OCI-LY7 (cell line): ENCODE measurements around the gene ZNF423. TPM values are rescaled to one million over a fixed set of nuclear protein-coding genes. Genes with fewer than 3 reads are reported as not detected.

ENCODE experiments used
- BruUV-seq: library from RNA; stranded (reverse); fragments of 400-500 nt; replicated peaks from 2 replicates; lab custom pipeline; 2021; lab: Mats Ljungman, UMichigan
- CTCF ChIA-PET: fragments of 300-600 bp; sonication (Branson Sonifier 250); formaldehyde crosslinking; loops from one replicate; lab custom pipeline; 2022; ENCODE audit warnings: antibody characterized with exemption; ENCODE audit not compliant: unreplicated experiment; lab: Charles Lee
- POLR2A ChIA-PET: fragments of 300-600 bp; sonication (Branson Sonifier 250); formaldehyde crosslinking; loops from one replicate; lab custom pipeline; 2022; ENCODE audit warnings: antibody characterized with exemption; lab: Charles Lee
- DNase-seq: peaks from one replicate; pipeline ENCODE4 v3.0.0-alpha.2; 2015; ENCODE audit warnings: low spot score
- H2AFZ ChIP-seq: fragments of 200-600 bp; sonication (generic), shearing (Covaris generic); 2 replicates; pipeline ENCODE4 v1.6.1; 2014; ENCODE audit warnings: mild to moderate bottlenecking, antibody characterized with exemption, low read length, moderate library complexity
- H3K27ac ChIP-seq: fragments of 200-600 bp; sonication (generic); 2 replicates; pipeline ENCODE4 v1.5.1; 2014; ENCODE audit warnings: mixed run types, low read depth, mild to moderate bottlenecking, moderate library complexity, low read length, inconsistent platforms; ENCODE audit not compliant: poor library complexity, severe bottlenecking
- H3K36me3 ChIP-seq: fragments of 200-600 bp; sonication (generic); 2 replicates; pipeline ENCODE4 v1.6.1; 2014; ENCODE audit warnings: mild to moderate bottlenecking, antibody characterized with exemption, low read length, moderate library complexity, mixed read lengths; ENCODE audit not compliant: insufficient read depth
- H3K4me1 ChIP-seq: fragments of 200-600 bp; sonication (generic); 2 replicates; pipeline ENCODE4 v1.5.1; 2014; ENCODE audit warnings: mild to moderate bottlenecking, low read length; ENCODE audit not compliant: insufficient read depth, poor library complexity, severe bottlenecking
- H3K4me2 ChIP-seq: fragments of 200-600 bp; sonication (generic); 2 replicates; pipeline ENCODE4 v1.6.1; 2014; ENCODE audit warnings: mild to moderate bottlenecking, low read length
- H3K4me3 ChIP-seq: fragments of 200-600 bp; sonication (generic); 2 replicates; pipeline ENCODE4 v1.5.1; 2014; ENCODE audit warnings: mild to moderate bottlenecking, low read depth, low read length; ENCODE audit not compliant: poor library complexity, severe bottlenecking
- H3K79me2 ChIP-seq: fragments of 200-600 bp; sonication (generic); 2 replicates; pipeline ENCODE4 v1.6.1; 2016; ENCODE audit warnings: low read depth, mild to moderate bottlenecking, low read length, moderate library complexity, mixed read lengths; ENCODE audit not compliant: insufficient read depth
- H3K9me2 ChIP-seq: fragments of 200-600 bp; sonication (generic); 2 replicates; pipeline ENCODE4 v1.6.1; 2016; ENCODE audit warnings: mild to moderate bottlenecking, low read length, mixed read lengths; ENCODE audit not compliant: insufficient read depth
- H3K9me3 ChIP-seq: fragments of 200-600 bp; sonication (generic); 2 replicates; pipeline ENCODE4 v1.6.1; 2014; ENCODE audit warnings: mild to moderate bottlenecking, mixed run types, low read length, mixed read lengths
- H4K20me1 ChIP-seq: fragments of 200-600 bp; sonication (generic); 2 replicates; pipeline ENCODE4 v1.6.1; 2014; ENCODE audit warnings: mild to moderate bottlenecking, antibody characterized with exemption, low read length, moderate library complexity, mixed read lengths; ENCODE audit not compliant: insufficient read depth
- EZH2phosphoT487 ChIP-seq: fragments of 200-600 bp; sonication (generic); IDR thresholded peaks from 2 replicates; pipeline ENCODE4 v1.6.1; 2018; ENCODE audit warnings: low read depth, borderline replicate concordance, mild to moderate bottlenecking, mixed run types, antibody characterized with exemption, low read length, moderate library complexity, mixed read lengths
- intact Hi-C: fragments of 100-400 bp; cut with micrococcal nuclease; formaldehyde crosslinking; loops from one replicate; pipeline ENCODE4 v1.10.0; 2022; ENCODE audit not compliant: unreplicated experiment
- total RNA-seq, 2 experiments: library from RNA; depleted of rRNA in 1 of 2; stranded (reverse); fragments of >200 nt in 1 of 2; shearing (Covaris generic) in 1 of 2; gene quantifications; 2 replicates each; pipeline ENCODE4 v1.2.3, GENCODE V29; 2014 to 2022
- TF ChIP-seq, protein P1 (sequence below): fragments of 200-600 bp; sonication (generic); conservative IDR thresholded peaks from 2 replicates; pipeline ENCODE4 v1.5.1; 2014; ENCODE audit warnings: mild to moderate bottlenecking, antibody characterized with exemption, low read length, moderate library complexity, mixed read lengths

ZNF423 gene
- total RNA-seq, 2 experiments from 2014 or later, result 0.09 to 0.13 TPM

DNA sequence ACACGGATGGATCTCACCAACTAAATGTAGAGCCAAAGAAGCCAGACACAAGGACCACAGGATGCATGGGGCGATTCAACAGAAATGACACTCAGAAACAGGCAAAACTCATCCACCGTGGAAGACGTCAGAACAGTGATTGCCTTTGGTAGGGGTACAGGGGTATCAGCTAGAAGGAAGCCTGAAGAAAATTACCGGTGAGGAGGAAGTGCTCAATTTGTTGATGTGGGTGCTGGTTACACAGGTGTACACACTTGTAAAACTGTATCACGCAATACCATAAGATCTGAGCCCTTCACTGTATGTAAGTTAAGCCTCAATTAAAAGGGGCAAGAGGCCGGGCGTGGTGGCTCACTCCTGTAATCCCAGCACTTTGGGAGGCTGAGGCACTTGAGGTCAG, 256.2 kb downstream of the ZNF423 start:
- Histone ChIP-seq H3K79me2 (no peaks in the 10 kb centered on the region), H3K4me3 (no peak overlapping the region), H3K36me3 (no peaks in the 10 kb centered on the region), H3K9me2 (no peaks in the 10 kb centered on the region), H3K9me3 (no peaks in the 10 kb centered on the region), H3K4me1 (peaks cover 5% of the 10 kb centered on the region), H4K20me1 (no peaks in the 10 kb centered on the region), H3K4me2 (no peak overlapping the region), H2AFZ (no peak overlapping the region), H3K27ac (no peak overlapping the region)
- no peak for TF ChIP-seq EZH2phosphoT487
- TF ChIP-seq, protein P1, sequence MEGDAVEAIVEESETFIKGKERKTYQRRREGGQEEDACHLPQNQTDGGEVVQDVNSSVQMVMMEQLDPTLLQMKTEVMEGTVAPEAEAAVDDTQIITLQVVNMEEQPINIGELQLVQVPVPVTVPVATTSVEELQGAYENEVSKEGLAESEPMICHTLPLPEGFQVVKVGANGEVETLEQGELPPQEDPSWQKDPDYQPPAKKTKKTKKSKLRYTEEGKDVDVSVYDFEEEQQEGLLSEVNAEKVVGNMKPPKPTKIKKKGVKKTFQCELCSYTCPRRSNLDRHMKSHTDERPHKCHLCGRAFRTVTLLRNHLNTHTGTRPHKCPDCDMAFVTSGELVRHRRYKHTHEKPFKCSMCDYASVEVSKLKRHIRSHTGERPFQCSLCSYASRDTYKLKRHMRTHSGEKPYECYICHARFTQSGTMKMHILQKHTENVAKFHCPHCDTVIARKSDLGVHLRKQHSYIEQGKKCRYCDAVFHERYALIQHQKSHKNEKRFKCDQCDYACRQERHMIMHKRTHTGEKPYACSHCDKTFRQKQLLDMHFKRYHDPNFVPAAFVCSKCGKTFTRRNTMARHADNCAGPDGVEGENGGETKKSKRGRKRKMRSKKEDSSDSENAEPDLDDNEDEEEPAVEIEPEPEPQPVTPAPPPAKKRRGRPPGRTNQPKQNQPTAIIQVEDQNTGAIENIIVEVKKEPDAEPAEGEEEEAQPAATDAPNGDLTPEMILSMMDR, result no peak
- no peak for DNase-seq
- CTCF ChIA-PET, result no interaction called here
- no TSS peak for BruUV-seq
- intact Hi-C loops, result loop anchor here (10.0 kb wide), 1 partner anchor 105 kb away; no protein-coding TSS in a partner anchor
- POLR2A ChIA-PET, result no interaction called here

DNA sequence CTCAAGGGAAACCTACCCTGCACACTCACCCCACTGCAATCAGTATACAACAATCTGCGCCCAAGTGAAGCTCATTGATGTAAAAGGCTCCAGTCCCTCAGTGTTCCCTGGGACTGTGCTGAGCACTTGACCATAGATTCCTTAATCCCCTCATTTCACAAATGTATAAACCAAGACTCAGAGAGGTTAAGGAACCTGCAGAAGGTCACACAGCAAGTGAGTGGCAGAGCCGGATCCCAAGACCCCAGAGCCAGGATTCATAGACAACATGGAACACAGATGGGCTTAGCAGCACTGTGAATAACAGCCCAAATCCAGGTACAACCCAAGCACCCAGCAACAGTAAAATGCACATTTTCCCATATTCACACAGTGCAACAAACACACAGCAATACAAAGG, 256.6 kb downstream of the ZNF423 start:
- no TSS peak for BruUV-seq
- Histone ChIP-seq H3K4me3 (no peak overlapping the region), H3K4me2 (no peak overlapping the region), H3K4me1 (peaks cover 5% of the 10 kb centered on the region), H4K20me1 (no peaks in the 10 kb centered on the region), H3K9me2 (no peaks in the 10 kb centered on the region), H3K9me3 (no peaks in the 10 kb centered on the region), H3K27ac (no peak overlapping the region), H2AFZ (no peak overlapping the region), H3K36me3 (no peaks in the 10 kb centered on the region), H3K79me2 (no peaks in the 10 kb centered on the region)
- CTCF ChIA-PET, result no interaction called here
- POLR2A ChIA-PET, result no interaction called here
- TF ChIP-seq, protein P1, result no peak
- TF ChIP-seq EZH2phosphoT487, result no peak
- no peak for DNase-seq
- intact Hi-C loops, result loop anchor here (10.0 kb wide), 1 partner anchor 104 kb away; no protein-coding TSS in a partner anchor

DNA sequence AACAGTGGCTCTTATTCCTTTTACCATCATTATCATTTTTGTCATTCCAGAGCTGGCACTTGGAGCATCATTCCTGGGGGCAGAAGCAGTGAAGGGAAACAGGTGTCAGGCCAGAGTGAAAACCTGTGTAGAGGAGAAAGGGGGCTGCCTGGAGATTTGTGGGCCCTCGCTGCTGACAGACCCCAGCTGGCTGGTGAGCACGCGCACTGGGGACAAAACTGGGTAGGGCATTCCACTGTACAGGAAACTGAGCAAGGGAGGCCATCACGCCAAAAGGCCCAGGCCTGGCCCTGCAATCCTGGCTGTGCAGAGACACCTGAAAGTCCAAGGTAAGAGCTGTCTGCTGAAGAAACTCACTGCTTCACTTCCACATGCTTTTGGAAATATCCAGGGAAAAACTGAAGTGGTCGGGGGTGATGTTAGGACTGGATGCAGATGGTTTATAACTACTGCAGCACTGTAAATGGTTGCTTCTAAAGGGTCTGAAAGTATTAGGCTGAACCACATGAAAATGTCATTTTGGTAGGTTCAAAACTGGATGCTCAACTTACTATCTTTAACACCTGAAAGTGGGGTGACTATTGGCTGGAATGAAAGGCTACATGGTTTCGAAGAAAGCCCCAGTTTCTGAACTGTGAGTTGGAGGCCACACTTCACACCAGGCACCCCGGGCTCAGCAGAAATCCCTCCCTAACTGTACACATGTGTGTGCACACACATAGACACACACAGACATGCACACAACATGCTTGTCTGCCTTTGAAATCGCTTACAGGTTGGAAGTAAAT, 257.3 kb downstream of the ZNF423 start:
- intact Hi-C loops, result loop anchor here (10.0 kb wide), 1 partner anchor 104 kb away; no protein-coding TSS in a partner anchor
- no peaks in the 10 kb centered on the region for H3K9me3 ChIP-seq
- H4K20me1 ChIP-seq, result no peaks in the 10 kb centered on the region
- DNase-seq, result no peak
- H3K4me1 ChIP-seq, result peaks cover 5% of the 10 kb centered on the region
- H3K9me2 ChIP-seq, result no peaks in the 10 kb centered on the region
- no TSS peak for BruUV-seq
- TF ChIP-seq, protein P1, result no peak
- TF ChIP-seq EZH2phosphoT487, result no peak
- no peak overlapping the region for H3K4me3 ChIP-seq
- no peaks in the 10 kb centered on the region for H3K79me2 ChIP-seq
- POLR2A ChIA-PET, result no interaction called here
- H3K27ac ChIP-seq, result no peak overlapping the region
- no peak overlapping the region for H3K4me2 ChIP-seq
- CTCF ChIA-PET, result no interaction called here
- H2AFZ ChIP-seq, result no peak overlapping the region
- H3K36me3 ChIP-seq, result no peaks in the 10 kb centered on the region
